B cell (primary cell): ENCODE results near the gene PLSCR4.

Experiments
- EZH2 ChIP-seq: IDR thresholded peaks from 2 replicates; pipeline ENCODE4 v1.6.1; 2012; ENCODE audit warnings: borderline replicate concordance, low read depth, mild to moderate bottlenecking, moderate library complexity, low read length; ENCODE audit not compliant: insufficient read depth, poor library complexity, severe bottlenecking
- TF ChIP-seq, protein P1 (sequence below): fragments of 200-600 bp; IDR thresholded peaks from one replicate; pipeline ENCODE4 v1.8.0; 2022; ENCODE audit warnings: antibody characterized with exemption, mild to moderate bottlenecking

DNA sequence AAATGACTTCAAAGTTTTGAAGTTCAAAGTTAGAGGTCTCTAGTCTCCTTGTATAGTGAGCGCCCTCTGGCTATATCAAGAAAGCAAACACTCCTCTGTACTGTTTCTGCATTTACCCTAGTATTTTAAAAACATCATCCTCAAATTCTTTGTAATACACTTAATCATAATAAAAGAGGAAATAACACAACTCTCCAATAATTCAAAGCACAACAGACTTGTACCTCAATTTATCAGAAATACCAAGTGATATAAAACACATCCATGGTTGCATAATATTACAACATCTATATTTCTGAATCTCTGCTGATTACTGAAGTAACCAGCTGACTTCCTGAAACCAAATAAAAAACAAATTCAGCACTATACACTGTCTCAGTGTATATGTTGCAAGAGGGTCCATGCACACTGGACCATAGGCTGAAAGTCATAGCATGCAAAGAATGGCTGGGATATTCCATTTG lies 102.4 kb downstream of the PLSCR4 start:
- TF ChIP-seq EZH2: no peak
- TF ChIP-seq, protein P1, sequence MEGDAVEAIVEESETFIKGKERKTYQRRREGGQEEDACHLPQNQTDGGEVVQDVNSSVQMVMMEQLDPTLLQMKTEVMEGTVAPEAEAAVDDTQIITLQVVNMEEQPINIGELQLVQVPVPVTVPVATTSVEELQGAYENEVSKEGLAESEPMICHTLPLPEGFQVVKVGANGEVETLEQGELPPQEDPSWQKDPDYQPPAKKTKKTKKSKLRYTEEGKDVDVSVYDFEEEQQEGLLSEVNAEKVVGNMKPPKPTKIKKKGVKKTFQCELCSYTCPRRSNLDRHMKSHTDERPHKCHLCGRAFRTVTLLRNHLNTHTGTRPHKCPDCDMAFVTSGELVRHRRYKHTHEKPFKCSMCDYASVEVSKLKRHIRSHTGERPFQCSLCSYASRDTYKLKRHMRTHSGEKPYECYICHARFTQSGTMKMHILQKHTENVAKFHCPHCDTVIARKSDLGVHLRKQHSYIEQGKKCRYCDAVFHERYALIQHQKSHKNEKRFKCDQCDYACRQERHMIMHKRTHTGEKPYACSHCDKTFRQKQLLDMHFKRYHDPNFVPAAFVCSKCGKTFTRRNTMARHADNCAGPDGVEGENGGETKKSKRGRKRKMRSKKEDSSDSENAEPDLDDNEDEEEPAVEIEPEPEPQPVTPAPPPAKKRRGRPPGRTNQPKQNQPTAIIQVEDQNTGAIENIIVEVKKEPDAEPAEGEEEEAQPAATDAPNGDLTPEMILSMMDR: no peak
